Measurements from ENCODE around the gene TRNT1.

Gene TRNT1

DNA sequence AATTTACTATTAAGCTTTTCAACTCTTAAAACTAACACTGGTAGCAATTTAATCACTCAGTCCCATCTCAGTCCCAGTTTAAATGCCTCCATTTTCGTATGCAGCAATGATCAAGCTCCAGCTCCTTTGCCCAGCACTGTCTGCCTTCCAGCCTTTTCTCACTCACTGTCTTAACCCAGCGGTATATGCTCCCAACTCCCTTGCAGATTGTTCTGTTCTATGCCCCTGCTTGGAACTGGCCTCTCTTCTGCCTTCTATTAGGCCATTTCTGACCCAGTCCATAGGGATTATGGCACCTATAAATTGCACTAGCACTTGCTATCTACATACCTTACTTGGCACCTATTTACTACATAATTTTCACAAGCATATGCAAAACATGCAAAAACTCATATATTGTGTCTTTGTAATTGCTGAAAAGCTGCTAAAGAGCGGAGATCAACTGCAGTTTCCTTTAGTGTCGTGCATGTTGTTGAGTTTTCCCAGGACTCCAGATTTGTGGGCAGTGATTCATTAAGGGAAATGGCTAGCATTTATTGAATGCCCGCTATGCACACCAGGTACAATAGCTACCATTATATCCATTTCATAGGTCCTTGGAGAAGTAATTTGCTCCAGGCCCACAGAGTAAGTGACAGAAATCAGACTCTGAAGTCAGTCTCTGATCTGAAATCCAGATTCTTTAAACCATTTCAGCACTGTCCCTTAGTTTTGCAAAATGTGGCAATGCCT, 28.3 kb downstream of the TRNT1 start:
- Histone ChIP-seq H2AFZ (ENCODE audit: low read length) (no peak overlapping the region), H3K9me2 (ENCODE audit: low read depth, low read length) (no peaks in the 10 kb centered on the region), H3K4me1 (ENCODE audit: insufficient read depth, low read length, severe bottlenecking) (no peaks in the 10 kb centered on the region), H3K4me2 (ENCODE audit: low read length) (no peak overlapping the region), H3K27ac (ENCODE audit: low read depth, low read length, poor library complexity, severe bottlenecking) (no peak overlapping the region), H3K36me3 (ENCODE audit: insufficient read depth, low read length) (peaks cover 76% of the 10 kb centered on the region), H3K79me2 (ENCODE audit: insufficient read depth, low read length) (no peaks in the 10 kb centered on the region), H3K27me3 (ENCODE audit: insufficient read depth, low read length) (no peaks in the 10 kb centered on the region), H3F3A (ENCODE audit: insufficient read depth, low read length) (no peaks in the 10 kb centered on the region), H3K9ac (ENCODE audit: low read length) (no peak overlapping the region), H3K4me3 (ENCODE audit: low read depth, low read length, poor library complexity, severe bottlenecking) (no peak overlapping the region), H4K20me1 (ENCODE audit: insufficient read depth, low read length) (no peaks in the 10 kb centered on the region), H3K9me3 (ENCODE audit: low read length) (no peaks in the 10 kb centered on the region)
- TF ChIP-seq CTCF (IDR thresholded peaks at IDR 0.05; ENCODE audit: low read length) (no peak), EZH2 (IDR thresholded peaks at IDR 0.05; ENCODE audit: borderline replicate concordance, low read length) (no peak)

DNA sequence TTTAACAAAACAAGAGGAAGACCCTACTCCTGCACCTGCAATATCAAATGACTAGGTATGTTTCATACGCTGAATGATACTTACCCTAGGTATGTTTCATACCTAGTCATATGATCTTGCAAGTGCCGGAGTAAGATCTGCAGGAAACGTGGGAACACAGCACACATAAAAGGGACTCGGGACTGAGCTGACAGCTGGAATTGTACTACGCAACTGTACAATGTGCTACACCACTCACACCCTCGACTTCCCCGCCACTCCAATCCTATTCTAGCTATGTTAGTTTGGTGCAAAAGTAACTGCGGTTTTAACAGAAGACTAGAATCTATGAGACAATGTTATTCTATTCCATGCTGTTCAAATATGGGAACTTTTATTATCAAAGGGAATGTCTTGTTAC, 30.7 kb downstream of the TRNT1 start:
- Histone ChIP-seq H3K4me1 (ENCODE audit: insufficient read depth, low read length, severe bottlenecking) (no peaks in the 10 kb centered on the region), H3K27me3 (ENCODE audit: insufficient read depth, low read length) (no peaks in the 10 kb centered on the region), H2AFZ (ENCODE audit: low read length) (no peak overlapping the region), H3K4me2 (ENCODE audit: low read length) (no peak overlapping the region), H3F3A (ENCODE audit: insufficient read depth, low read length) (no peaks in the 10 kb centered on the region), H3K79me2 (ENCODE audit: insufficient read depth, low read length) (no peaks in the 10 kb centered on the region), H3K9ac (ENCODE audit: low read length) (no peak overlapping the region), H3K9me2 (ENCODE audit: low read depth, low read length) (no peaks in the 10 kb centered on the region), H3K9me3 (ENCODE audit: low read length) (no peaks in the 10 kb centered on the region), H3K4me3 (ENCODE audit: low read depth, low read length, poor library complexity, severe bottlenecking) (no peak overlapping the region), H4K20me1 (ENCODE audit: insufficient read depth, low read length) (no peaks in the 10 kb centered on the region), H3K27ac (ENCODE audit: low read depth, low read length, poor library complexity, severe bottlenecking) (no peak overlapping the region), H3K36me3 (ENCODE audit: insufficient read depth, low read length) (peaks cover 58% of the 10 kb centered on the region)
- no peak for TF ChIP-seq CTCF (IDR thresholded peaks at IDR 0.05; ENCODE audit: low read length)
- TF ChIP-seq EZH2 (IDR thresholded peaks at IDR 0.05; ENCODE audit: borderline replicate concordance, low read length), result no peak

DNA sequence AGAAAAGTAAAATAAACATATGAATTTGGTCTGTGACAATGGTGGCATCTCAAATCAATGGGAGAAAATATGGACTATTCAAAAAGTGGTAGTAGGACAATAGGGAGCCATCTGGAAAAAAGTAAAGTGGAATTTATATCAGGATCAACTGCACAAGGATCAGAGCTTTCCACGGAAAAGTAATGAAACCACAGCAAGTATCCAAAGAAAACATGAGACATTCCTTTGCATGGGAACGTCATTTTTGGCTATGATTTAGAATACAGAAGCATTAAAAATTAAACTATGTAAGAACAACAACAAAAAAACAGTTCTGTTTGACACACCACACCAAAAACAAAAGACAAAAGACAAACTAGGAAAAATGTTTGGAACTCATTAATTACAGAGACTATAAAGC, 34.1 kb downstream of the TRNT1 start:
- Histone ChIP-seq H3K9me3 (ENCODE audit: low read length) (no peaks in the 10 kb centered on the region), H3K9ac (ENCODE audit: low read length) (no peak overlapping the region), H3F3A (ENCODE audit: insufficient read depth, low read length) (no peaks in the 10 kb centered on the region), H3K4me2 (ENCODE audit: low read length) (no peak overlapping the region), H2AFZ (ENCODE audit: low read length) (no peak overlapping the region), H3K27me3 (ENCODE audit: insufficient read depth, low read length) (no peaks in the 10 kb centered on the region), H3K79me2 (ENCODE audit: insufficient read depth, low read length) (no peaks in the 10 kb centered on the region), H3K4me3 (ENCODE audit: low read depth, low read length, poor library complexity, severe bottlenecking) (no peak overlapping the region), H3K27ac (ENCODE audit: low read depth, low read length, poor library complexity, severe bottlenecking) (no peak overlapping the region), H4K20me1 (ENCODE audit: insufficient read depth, low read length) (no peaks in the 10 kb centered on the region), H3K36me3 (ENCODE audit: insufficient read depth, low read length) (peaks cover 55% of the 10 kb centered on the region), H3K9me2 (ENCODE audit: low read depth, low read length) (no peaks in the 10 kb centered on the region), H3K4me1 (ENCODE audit: insufficient read depth, low read length, severe bottlenecking) (no peaks in the 10 kb centered on the region)
- TF ChIP-seq EZH2 (IDR thresholded peaks at IDR 0.05; ENCODE audit: borderline replicate concordance, low read length), result no peak
- no peak for TF ChIP-seq CTCF (IDR thresholded peaks at IDR 0.05; ENCODE audit: low read length)

All from OCI-LY1 (cell line).